CD4-positive, alpha-beta T cell (primary cell): ENCODE data around the gene RALY. TPM values are rescaled to one million over a fixed set of nuclear protein-coding genes. Genes with fewer than 3 reads are reported as not detected.

Source experiments
- ATAC-seq: fragments of 200-7000 bp; cut with Tn5 transposase; one replicate; pipeline ENCODE4 v1.10.0; 2022; ENCODE audit warnings: mild to moderate bottlenecking; ENCODE audit not compliant: poor library complexity
- CTCF ChIA-PET: fragments of 350-600 bp; sonication (Branson Sonifier 250); formaldehyde crosslinking; loops from one replicate; lab custom pipeline; 2021; ENCODE audit warnings: antibody characterized with exemption, inconsistent platforms; lab: Charles Lee
- POLR2A ChIA-PET: fragments of 350-600 bp; sonication (Branson Sonifier 250); formaldehyde crosslinking; loops from one replicate; lab custom pipeline; 2021; ENCODE audit warnings: antibody characterized with exemption, inconsistent platforms; lab: Charles Lee
- DNase-seq, 14 experiments: peaks; one replicate each; pipeline ENCODE4 v3.0.0-alpha.2; 2013 to 2020; ENCODE audit warnings: mixed read lengths in 2 of 14
- H3K27ac ChIP-seq, 2 donors: one replicate each; pipeline versions ENCODE4 v1.5.1 to v1.7.0; 2013; ENCODE audit warnings: low read length in 2 of 2, low read depth in 1 of 2, mild to moderate bottlenecking in 1 of 2
- H3K27me3 ChIP-seq, 2 experiments: 1 replicate in 1 of 2; 2 replicates in 1 of 2; pipeline versions ENCODE4 v1.6.1 to v1.7.0; 2013; ENCODE audit warnings: low read length in 2 of 2, control low read depth in 1 of 2, mild to moderate bottlenecking in 1 of 2, moderate library complexity in 1 of 2; ENCODE audit not compliant: insufficient read depth in 2 of 2, control insufficient read depth in 1 of 2
- H3K36me3 ChIP-seq: one replicate; pipeline ENCODE4 v1.6.1; 2013; ENCODE audit warnings: low read length, control low read depth; ENCODE audit not compliant: insufficient read depth
- H3K4me1 ChIP-seq: one replicate; pipeline ENCODE4 v1.6.1; 2013; ENCODE audit warnings: low read length, control low read depth; ENCODE audit not compliant: insufficient read depth
- H3K4me3 ChIP-seq: one replicate; pipeline ENCODE4 v1.5.1; 2013; ENCODE audit warnings: mild to moderate bottlenecking, low read length, moderate library complexity
- H3K9me3 ChIP-seq, 2 experiments: 1 replicate in 1 of 2; 2 replicates in 1 of 2; pipeline versions ENCODE4 v1.6.1 to v1.7.0; 2013; ENCODE audit warnings: low read length in 2 of 2, mild to moderate bottlenecking in 2 of 2, control low read depth in 1 of 2, moderate library complexity in 1 of 2; ENCODE audit not compliant: control insufficient read depth in 1 of 2, insufficient read depth in 1 of 2
- H3K27ac Mint-ChIP-seq: one replicate; pipeline ENCODE4 v1.8.0; 2020; ENCODE audit warnings: mixed read lengths
- H3K27me3 Mint-ChIP-seq: one replicate; pipeline ENCODE4 v1.8.0; 2021; ENCODE audit warnings: mixed read lengths
- H3K36me3 Mint-ChIP-seq: one replicate; pipeline ENCODE4 v1.8.0; 2021; ENCODE audit warnings: low read depth, mixed read lengths
- H3K4me1 Mint-ChIP-seq: one replicate; pipeline ENCODE4 v1.8.0; 2021; ENCODE audit warnings: low read depth, mixed read lengths
- H3K4me3 Mint-ChIP-seq: one replicate; pipeline ENCODE4 v1.8.0; 2020; ENCODE audit warnings: mild to moderate bottlenecking, mixed read lengths
- H3K9me3 Mint-ChIP-seq: one replicate; pipeline ENCODE4 v1.8.0; 2020; ENCODE audit warnings: mixed read lengths
- intact Hi-C, 2 experiments: fragments of 100-400 bp; cut with DNase I in 1 of 2; cut with micrococcal nuclease in 1 of 2; formaldehyde crosslinking; loops; one replicate each; pipeline versions ENCODE4 v1.15.1 to v1.9.0; 2023 to 2025; cut with DNase I, micrococcal nuclease
- total RNA-seq, 174 experiments: library from RNA in 2 of 174; stranded (reverse) in 2 of 174; gene quantifications; one replicate each; pipeline ENCODE4 v1.2.3 and lab custom pipeline; 2021 to 2026
- TF ChIP-seq, protein P1 (sequence below): fragments of 200-600 bp; IDR thresholded peaks from one replicate; pipeline ENCODE4 v1.8.0; 2022; ENCODE audit warnings: antibody characterized with exemption, mild to moderate bottlenecking

RALY gene
- total RNA-seq, 2 experiments from 2014 or later: 112 TPM

DNA sequence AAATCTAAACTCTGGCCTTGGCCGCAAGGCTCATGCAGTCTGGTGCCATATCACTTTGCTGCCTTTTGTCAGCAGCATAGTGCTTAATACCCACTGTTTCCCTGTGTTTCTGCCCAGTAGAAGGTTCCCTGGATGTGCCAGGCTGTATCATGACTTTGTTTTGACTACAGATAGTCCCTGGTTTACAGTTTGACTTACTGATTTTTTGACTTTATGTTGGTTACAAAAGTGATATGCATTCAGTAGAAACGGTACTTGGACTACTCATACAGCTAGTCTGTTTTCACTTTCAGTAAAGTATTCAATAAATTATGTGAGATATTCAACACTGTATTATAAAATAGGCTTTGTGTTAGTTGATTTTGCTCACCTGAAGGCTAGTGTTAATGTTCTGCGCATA lies 19.0 kb downstream of the RALY start:
- H3K4me3 ChIP-seq: no peak overlapping the region
- Mint-ChIP-seq H3K36me3 (peaks cover 8% of the 10 kb centered on the region), H3K27me3 (no peaks in the 10 kb centered on the region), H3K4me1 (peaks cover 96% of the 10 kb centered on the region), H3K27ac (peak overlapping the region; percentile 43), H3K9me3 (no peaks in the 10 kb centered on the region), H3K4me3 (peak overlapping the region; percentile 3)
- H3K4me1 ChIP-seq: peaks cover 77% of the 10 kb centered on the region
- ChIA-PET CTCF (no interaction called here), POLR2A (interaction anchor here (1.0 to 1.3 kb wide), 2 partner anchors 19 to 99 kb away, joined by 3 to 6 read pairs; partner anchors contain the start of genes EIF2S2 and RALY)
- H3K27me3 ChIP-seq: no peaks in the 10 kb centered on the region
- TF ChIP-seq, protein P1, sequence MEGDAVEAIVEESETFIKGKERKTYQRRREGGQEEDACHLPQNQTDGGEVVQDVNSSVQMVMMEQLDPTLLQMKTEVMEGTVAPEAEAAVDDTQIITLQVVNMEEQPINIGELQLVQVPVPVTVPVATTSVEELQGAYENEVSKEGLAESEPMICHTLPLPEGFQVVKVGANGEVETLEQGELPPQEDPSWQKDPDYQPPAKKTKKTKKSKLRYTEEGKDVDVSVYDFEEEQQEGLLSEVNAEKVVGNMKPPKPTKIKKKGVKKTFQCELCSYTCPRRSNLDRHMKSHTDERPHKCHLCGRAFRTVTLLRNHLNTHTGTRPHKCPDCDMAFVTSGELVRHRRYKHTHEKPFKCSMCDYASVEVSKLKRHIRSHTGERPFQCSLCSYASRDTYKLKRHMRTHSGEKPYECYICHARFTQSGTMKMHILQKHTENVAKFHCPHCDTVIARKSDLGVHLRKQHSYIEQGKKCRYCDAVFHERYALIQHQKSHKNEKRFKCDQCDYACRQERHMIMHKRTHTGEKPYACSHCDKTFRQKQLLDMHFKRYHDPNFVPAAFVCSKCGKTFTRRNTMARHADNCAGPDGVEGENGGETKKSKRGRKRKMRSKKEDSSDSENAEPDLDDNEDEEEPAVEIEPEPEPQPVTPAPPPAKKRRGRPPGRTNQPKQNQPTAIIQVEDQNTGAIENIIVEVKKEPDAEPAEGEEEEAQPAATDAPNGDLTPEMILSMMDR: no peak
- H3K9me3 ChIP-seq: no peaks in the 10 kb centered on the region
- H3K27ac ChIP-seq: no peak overlapping the region
- intact Hi-C loops: no loop called here
- no peaks in the 10 kb centered on the region for H3K36me3 ChIP-seq
- DNase-seq: no peak
- no peak for ATAC-seq

DNA sequence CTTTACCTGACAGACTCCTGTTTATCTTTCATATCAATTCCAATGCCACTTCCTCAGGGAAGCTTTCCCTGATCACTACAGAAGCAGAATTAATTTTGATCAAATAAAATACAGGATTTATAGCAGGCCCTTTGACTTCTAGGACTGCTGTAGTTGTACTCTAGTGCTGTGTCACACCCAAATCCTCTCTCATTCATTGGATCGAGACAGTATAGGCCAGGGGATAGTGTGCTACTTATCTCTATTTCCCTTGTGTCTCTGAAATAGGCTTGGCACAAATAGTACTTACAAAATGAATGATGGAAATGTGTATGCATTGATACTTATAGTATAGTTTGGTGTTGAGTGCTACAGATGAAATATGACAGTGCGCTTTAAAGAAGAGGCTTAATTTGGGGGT lies 19.8 kb downstream of the RALY start:
- TF ChIP-seq, protein P1: no peak

DNA sequence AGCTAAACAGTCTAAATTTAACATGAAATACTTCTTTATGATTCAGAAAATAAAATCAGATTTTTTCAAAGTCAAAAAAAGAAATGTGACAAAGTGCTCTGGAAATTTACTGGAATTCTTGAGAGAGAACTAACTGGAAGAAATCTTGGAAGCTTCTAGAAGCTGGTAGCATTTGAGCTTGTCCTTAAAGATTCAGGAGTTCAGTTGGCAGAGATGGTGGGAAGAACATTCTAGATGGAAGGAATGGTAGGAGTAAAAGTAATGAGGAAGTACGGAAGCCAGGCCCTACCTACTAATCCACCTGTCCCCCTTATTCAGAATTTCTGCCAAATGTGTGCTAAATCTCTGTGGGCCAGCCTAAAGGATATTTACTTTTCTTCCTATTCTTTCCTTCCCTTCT lies 21.2 kb downstream of the RALY start:
- DNase-seq (no peak), ATAC-seq (no peak)
- Histone ChIP-seq H3K9me3 (no peaks in the 10 kb centered on the region), H3K27me3 (no peaks in the 10 kb centered on the region), H3K27ac (no peak overlapping the region), H3K36me3 (peaks cover 3% of the 10 kb centered on the region), H3K4me3 (no peak overlapping the region), H3K4me1 (peaks cover 70% of the 10 kb centered on the region)
- Mint-ChIP-seq H3K9me3 (no peaks in the 10 kb centered on the region), H3K27ac (peak overlapping the region; percentile 67), H3K36me3 (peaks cover 3% of the 10 kb centered on the region), H3K27me3 (no peaks in the 10 kb centered on the region), H3K4me3 (no peak overlapping the region), H3K4me1 (peaks cover 93% of the 10 kb centered on the region)
- CTCF ChIA-PET: no interaction called here
- TF ChIP-seq, protein P1: no peak
- POLR2A ChIA-PET: interaction anchor here (1.1 kb wide), 1 partner anchor 14 kb away, joined by 3 read pairs; no protein-coding TSS in a partner anchor
- intact Hi-C loops: no loop called here

More for the DNA sequence above, 19.8 kb downstream of the RALY start:
- Histone ChIP-seq H3K36me3 (no peaks in the 10 kb centered on the region), H3K4me1 (peaks cover 74% of the 10 kb centered on the region), H3K27me3 (no peaks in the 10 kb centered on the region), H3K27ac (no peak overlapping the region), H3K4me3 (no peak overlapping the region), H3K9me3 (no peaks in the 10 kb centered on the region)
- CTCF ChIA-PET: no interaction called here
- DNase-seq (no peak), ATAC-seq (no peak)
- H3K27me3 Mint-ChIP-seq: no peaks in the 10 kb centered on the region
- H3K27ac Mint-ChIP-seq: no peak overlapping the region
- POLR2A ChIA-PET: interaction anchor here (1.0 kb wide), 1 partner anchor 98 kb away, joined by 3 read pairs; the partner anchor contains the start of gene EIF2S2
- H3K9me3 Mint-ChIP-seq: no peaks in the 10 kb centered on the region
- peaks cover 3% of the 10 kb centered on the region for H3K36me3 Mint-ChIP-seq
- intact Hi-C loops: no loop called here
- no peak overlapping the region for H3K4me3 Mint-ChIP-seq
- peaks cover 96% of the 10 kb centered on the region for H3K4me1 Mint-ChIP-seq
